ENCODE measurements around the gene TMEM74B.

Gene TMEM74B

DNA sequence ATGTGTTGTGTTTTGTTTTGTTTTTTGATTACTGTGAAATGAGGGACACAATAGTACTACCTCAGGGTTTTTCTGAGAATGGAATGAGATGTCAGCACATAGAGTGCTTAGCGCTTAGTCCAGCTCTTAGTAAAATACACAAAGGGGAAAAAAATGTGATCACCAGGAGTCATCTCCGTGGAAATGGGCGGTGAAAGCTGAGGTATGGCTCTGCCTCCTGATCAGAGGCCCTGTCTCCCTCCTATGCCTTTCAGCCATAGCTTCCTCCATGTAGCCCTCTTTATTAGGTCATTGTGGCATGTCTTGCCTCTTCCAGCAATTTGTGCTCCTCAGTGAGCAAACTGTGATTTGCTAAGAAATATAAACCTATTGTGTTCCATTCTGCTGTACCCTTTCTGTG, 53.4 kb downstream of the TMEM74B start:
- no peak for DNase-seq

- DNase-seq: no peak
These were observed 53.9 kb downstream of the TMEM74B start for GRCh38 chr20:1130847-1131246.
